GM12878 (cell line): ENCODE results near the gene SLC1A7. TPM values are rescaled to one million over a fixed set of nuclear protein-coding genes. Genes with fewer than 3 reads are reported as not detected.

Experiments
- ATAC-seq: fragments of 200-7000 bp; cut with Tn5 transposase; 3 replicates; pipeline ENCODE4 v1.9.1; 2020; ENCODE audit warnings: mild to moderate bottlenecking, moderate library complexity
- BruUV-seq: library from RNA; stranded (reverse); fragments of 400-500 nt; replicated peaks from 2 replicates; lab custom pipeline; 2021; lab: Mats Ljungman, UMichigan
- CTCF ChIA-PET: fragments of 300-600 bp; sonication (Branson Sonifier 250); formaldehyde crosslinking; extraction: SDS; loops from one replicate; lab custom pipeline; 2021; ENCODE audit warnings: inconsistent platforms; lab: Yijun Ruan, JAX
- POLR2A ChIA-PET: fragments of 350-600 bp; formaldehyde crosslinking; extraction: SDS; loops from one replicate; lab custom pipeline; 2021; ENCODE audit warnings: inconsistent platforms; lab: Charles Lee
- RAD21 ChIA-PET: fragments of 300-600 bp; sonication (Branson Sonifier 250); formaldehyde crosslinking; loops from one replicate; lab custom pipeline; 2023; ENCODE audit warnings: antibody characterized with exemption; ENCODE audit not compliant: unreplicated experiment; lab: Charles Lee
- SMC1A ChIA-PET: fragments of 300-600 bp; sonication (Branson Sonifier 250); formaldehyde crosslinking; loops from one replicate; lab custom pipeline; 2023; ENCODE audit not compliant: unreplicated experiment, uncharacterized antibody; lab: Charles Lee
- DNase-seq: peaks from one replicate; pipeline ENCODE4 v3.0.0-alpha.2; 2011; ENCODE audit warnings: low read depth, low spot score
- FAIRE-seq: peaks from 3 replicates; lab custom pipeline; 2011; peaks lifted over from hg19 to GRCh38; lab: Jason Lieb, UNC
- H2AFZ ChIP-seq: 2 replicates; pipeline ENCODE4 v1.6.0; 2011; ENCODE audit warnings: low read depth, low read length, control low read depth; ENCODE audit not compliant: control insufficient read depth
- H3K27ac ChIP-seq: 2 replicates; pipeline ENCODE4 v1.5.1; 2011; ENCODE audit warnings: control low read depth; ENCODE audit not compliant: control insufficient read depth, insufficient read depth
- H3K27me3 ChIP-seq, 2 experiments: replicated peaks in 1 of 2; 2 replicates each; pipeline versions ENCODE4 v1.6.0 to v1.6.1; 2011; ENCODE audit warnings: low read length in 1 of 2; ENCODE audit not compliant: control insufficient read depth in 2 of 2, insufficient read depth in 2 of 2
- H3K36me3 ChIP-seq, 2 experiments: 2 replicates each; pipeline ENCODE4 v1.5.1; 2011; ENCODE audit warnings: low read length in 1 of 2; ENCODE audit not compliant: control insufficient read depth in 2 of 2, insufficient read depth in 2 of 2
- H3K4me1 ChIP-seq: 2 replicates; pipeline ENCODE4 v1.6.1; 2011; ENCODE audit warnings: mild to moderate bottlenecking, low read length, moderate library complexity, mixed read lengths; ENCODE audit not compliant: control insufficient read depth, insufficient read depth
- H3K4me2 ChIP-seq: 2 replicates; pipeline ENCODE4 v1.6.0; 2011; ENCODE audit warnings: control low read depth; ENCODE audit not compliant: control insufficient read depth, insufficient read depth
- H3K4me3 ChIP-seq: fragments of 200-600 bp; sonication (generic); 2 replicates; pipeline ENCODE4 v1.5.1; 2016
- H3K79me2 ChIP-seq: 2 replicates; pipeline ENCODE4 v1.6.0; 2011; ENCODE audit warnings: low read length; ENCODE audit not compliant: control insufficient read depth, insufficient read depth
- H3K9ac ChIP-seq: 2 replicates; pipeline ENCODE4 v1.8.0; 2011; ENCODE audit warnings: low read length, control low read depth, mixed read lengths; ENCODE audit not compliant: control insufficient read depth, insufficient read depth
- H3K9me3 ChIP-seq: replicated peaks from 3 replicates; pipeline ENCODE4 v1.5.1; 2011; ENCODE audit warnings: mild to moderate bottlenecking, low read length; ENCODE audit not compliant: control insufficient read depth, insufficient read depth
- H4K20me1 ChIP-seq: 2 replicates; pipeline ENCODE4 v1.6.0; 2011; ENCODE audit not compliant: control insufficient read depth, insufficient read depth
- CREB1 ChIP-seq: IDR thresholded peaks from 2 replicates; pipeline ENCODE4 v1.6.1; 2012; ENCODE audit warnings: low read depth, mild to moderate bottlenecking, inconsistent platforms
- EED ChIP-seq: sonication (generic); IDR thresholded peaks from 2 replicates; pipeline ENCODE4 v1.6.1; 2016; ENCODE audit warnings: antibody characterized with exemption, low read depth
- ELK1 ChIP-seq: IDR thresholded peaks from 2 replicates; pipeline ENCODE4 v1.6.1; 2012; ENCODE audit warnings: low read depth, low read length, improper control_type of control experiment
- ESRRA ChIP-seq: IDR thresholded peaks from 2 replicates; pipeline ENCODE4 v1.6.1; 2012; ENCODE audit warnings: mild to moderate bottlenecking, low read length, improper control_type of control experiment
- KAT2A ChIP-seq: conservative IDR thresholded peaks from 2 replicates; pipeline ENCODE4 v1.6.1; 2011; ENCODE audit warnings: low read depth, low read length; ENCODE audit not compliant: control insufficient read depth
- KLF5 ChIP-seq: fragments of 450-650 bp; IDR thresholded peaks from 2 replicates; pipeline ENCODE4 v1.6.1; 2014; ENCODE audit warnings: mild to moderate bottlenecking; ENCODE audit not compliant: partially characterized antibody
- MEF2A ChIP-seq: IDR thresholded peaks from 2 replicates; pipeline ENCODE4 v1.6.1; 2011; ENCODE audit warnings: low read depth, mild to moderate bottlenecking, low read length, moderate library complexity; ENCODE audit not compliant: insufficient read depth
- MEF2B ChIP-seq: fragments of 450-650 bp; IDR thresholded peaks from 2 replicates; pipeline ENCODE4 v1.6.1; 2018; ENCODE audit warnings: mild to moderate bottlenecking, moderate library complexity; ENCODE audit not compliant: partially characterized antibody, poor library complexity, severe bottlenecking
- NR2C2 ChIP-seq: IDR thresholded peaks from 2 replicates; pipeline ENCODE4 v1.6.1; 2011; ENCODE audit warnings: borderline replicate concordance, low read depth; ENCODE audit not compliant: control insufficient read depth, insufficient read length
- NR2F1 ChIP-seq: fragments of 450-650 bp; conservative IDR thresholded peaks from 2 replicates; pipeline ENCODE4 v1.6.1; 2017; ENCODE audit warnings: mild to moderate bottlenecking
- PBX3 ChIP-seq: IDR thresholded peaks from 2 replicates; pipeline ENCODE4 v1.6.1; 2011; ENCODE audit warnings: mild to moderate bottlenecking, low read depth, low read length, moderate library complexity; ENCODE audit not compliant: insufficient replicate concordance
- SRF ChIP-seq, 2 experiments: IDR thresholded peaks; 2 replicates each; pipeline ENCODE4 v1.6.1; 2011; ENCODE audit warnings: low read depth in 2 of 2, low read length in 2 of 2, mild to moderate bottlenecking in 1 of 2, moderate library complexity in 1 of 2
- USF1 ChIP-seq: IDR thresholded peaks from 2 replicates; pipeline ENCODE4 v1.6.1; 2011; ENCODE audit warnings: borderline replicate concordance, low read depth, mild to moderate bottlenecking, moderate library complexity, mixed read lengths, low read length; ENCODE audit not compliant: insufficient read depth; ENCODE audit errors: extremely low read length
- USF2 ChIP-seq: IDR thresholded peaks from 2 replicates; pipeline ENCODE4 v1.6.1; 2011; ENCODE audit warnings: low read depth, low read length, improper control_type of control experiment, borderline replicate concordance
- WGBS: methylation state at CpG from one replicate; pipeline ENCODE4 v1.1.6; 2016; ENCODE audit warnings: low lambda C conversion rate; ENCODE audit not compliant: insufficient replicate concordance, insufficient coverage; ENCODE audit errors: missing lambda C conversion rate; 5-methylcytosine and 5-hydroxymethylcytosine counted together
- in situ Hi-C: fragments of 300-500 bp; cut with MboI; formaldehyde crosslinking; loops from 9 replicates; pipeline ENCODE4 v1.14.3; 2018; ENCODE audit warnings: mixed read lengths
- intact Hi-C: fragments of 100-400 bp; cut with micrococcal nuclease; formaldehyde crosslinking; loops from one replicate; pipeline ENCODE4 v1.14.2; 2022; ENCODE audit not compliant: unreplicated experiment
- polyA plus RNA-seq, 11 experiments: library from polyadenylated mRNA; depleted of rRNA in 4 of 11; unstranded in 6 of 11; stranded (reverse) in 5 of 11; fragments of >200 nt; fragmentation: Nextera tagmentation in 4 of 11; fragmentation: Illumina TruSeq in 1 of 11; extraction: Ambion mirVana in 4 of 11; extraction: Trizol in 1 of 11; gene quantifications; 1 replicate in 1 of 11; 2 replicates in 10 of 11; pipeline versions ENCODE4 v1.2.1 to v1.2.3, GENCODE V29; 2011 to 2016; ENCODE audit warnings: inconsistent platforms in 2 of 11, missing spikeins in 2 of 11, low read depth in 1 of 11
- total RNA-seq, 4 experiments: library from RNA; depleted of rRNA in 3 of 4; stranded (reverse); fragments of >200 nt in 3 of 4; fragmentation: Illumina TruSeq in 1 of 4; extraction: Trizol in 1 of 4; gene quantifications; 2 replicates each; pipeline versions ENCODE4 v1.2.1 to v1.2.3, GENCODE V29; 2013 to 2021

SLC1A7 gene
- total and polyA plus RNA-seq, 10 of the 15 experiments (the other 5 are each of a cell fraction or from before 2014, with no cell fraction given), result not detected

- no peak for ATAC-seq
- Histone ChIP-seq H3K4me1 (no peaks in the 10 kb centered on the region), H3K27me3 (no peaks in the 10 kb centered on the region), H3K4me3 (no peak overlapping the region), H3K36me3 (no peaks in the 10 kb centered on the region)
- in situ Hi-C loops, result no loop called here
- TF ChIP-seq ELK1 (no peak), NR2C2 (no peak), USF1 (no peak), EED (no peak), ESRRA (no peak), SRF (IDR thresholded peaks at IDR 0.05; ENCODE audit: low read depth in 2 of 2, low read length in 2 of 2) (no peak), KAT2A (no peak), PBX3 (no peak), NR2F1 (no peak), CREB1 (no peak), MEF2B (no peak), MEF2A (no peak), KLF5 (no peak), USF2 (no peak)
- TF ChIP-seq, all 136 proteins: peak for 0
- POLR2A ChIA-PET, result no interaction called here
- intact Hi-C loops, result no loop called here
- Histone ChIP-seq H3K9me3 (no peaks in the 10 kb centered on the region), H3K9ac (no peak overlapping the region), H2AFZ (no peak overlapping the region), H3K79me2 (no peaks in the 10 kb centered on the region), H3K27ac (no peak overlapping the region), H3K4me2 (no peak overlapping the region), H4K20me1 (no peaks in the 10 kb centered on the region)
- FAIRE-seq, result no peak
- RAD21 ChIA-PET, result no interaction called here
- SMC1A ChIA-PET, result no interaction called here
- 32% methylated on average over 6 of the region's 6 CpGs for WGBS
- DNase-seq, result no peak
- BruUV-seq, result no TSS peak
- CTCF ChIA-PET, result interaction anchor here (0.6 kb wide), 1 partner anchor 916 kb away, joined by 3 read pairs; no protein-coding TSS in a partner anchor
Measured at GRCh38 chr1:53125122-53125521, 17.3 kb downstream of the SLC1A7 start.
